GM12892 (cell line): Measurements from ENCODE around the gene ASXL3.

Experiments
- DNase-seq: peaks from one replicate; pipeline ENCODE4 v3.0.0; 2011; ENCODE audit not compliant: insufficient read length
- FAIRE-seq: peaks from 2 replicates; lab custom pipeline; 2011; peaks lifted over from hg19 to GRCh38; lab: Jason Lieb, UNC
- POLR2A ChIP-seq: IDR thresholded peaks from 2 replicates; pipeline ENCODE4 v1.6.1; 2011; ENCODE audit warnings: low read depth, low read length, control low read depth
- POLR2AphosphoS5 ChIP-seq: IDR thresholded peaks from 2 replicates; pipeline ENCODE4 v1.6.1; 2011; ENCODE audit warnings: low read depth, low read length, control low read depth
- TAF1 ChIP-seq: IDR thresholded peaks from 2 replicates; pipeline ENCODE4 v1.6.1; 2011; ENCODE audit warnings: low read depth, mild to moderate bottlenecking, control low read depth, low read length, borderline replicate concordance

Gene ASXL3

DNA sequence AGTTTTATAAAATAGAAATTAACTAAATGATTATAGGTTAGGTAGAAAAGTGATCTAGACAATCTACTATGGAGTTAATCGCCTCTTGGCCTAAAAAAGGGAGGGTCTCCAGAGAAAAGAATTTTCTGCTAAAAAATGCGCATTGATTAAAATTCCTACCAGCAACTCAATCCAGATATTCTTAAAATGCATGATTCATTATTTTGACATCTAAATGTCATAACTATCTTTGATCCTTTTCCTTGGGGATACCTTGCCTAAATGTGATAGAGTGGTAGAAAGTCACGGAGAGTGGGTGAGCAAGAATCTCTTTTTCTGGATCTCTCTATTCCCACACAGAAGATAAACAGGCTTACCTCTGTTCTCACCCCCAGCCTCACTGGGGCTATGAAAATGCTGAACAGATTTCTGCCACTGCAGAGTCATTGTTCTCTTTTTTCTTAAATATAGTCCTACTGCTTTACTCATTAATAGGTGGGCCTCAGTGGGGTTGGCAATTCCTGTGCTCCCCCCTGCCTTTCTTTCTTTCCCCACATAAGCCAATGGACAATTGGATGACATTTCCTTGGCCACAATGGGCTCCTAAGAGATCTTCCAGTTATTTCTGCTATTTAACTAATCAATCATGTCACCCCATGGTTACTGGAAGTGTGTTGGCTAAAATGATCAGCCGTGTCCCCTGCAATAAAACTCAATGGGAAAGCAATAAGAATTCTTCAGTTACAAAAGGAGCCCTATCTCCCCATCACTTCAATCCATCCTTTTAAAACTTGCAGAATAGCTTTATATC lies 5.8 kb upstream of the ASXL3 start:
- TF ChIP-seq TAF1, result no peak
- no peak for TF ChIP-seq POLR2AphosphoS5
- no peak for TF ChIP-seq POLR2A
- DNase-seq (no peak), FAIRE-seq (no peak)

- FAIRE-seq (no peak), DNase-seq (no peak)
- no peak for TF ChIP-seq TAF1
- TF ChIP-seq POLR2AphosphoS5, result no peak
- TF ChIP-seq POLR2A, result no peak
Observed at GRCh38 chr18:33573193-33573592, 4.8 kb upstream of the ASXL3 start.

DNA sequence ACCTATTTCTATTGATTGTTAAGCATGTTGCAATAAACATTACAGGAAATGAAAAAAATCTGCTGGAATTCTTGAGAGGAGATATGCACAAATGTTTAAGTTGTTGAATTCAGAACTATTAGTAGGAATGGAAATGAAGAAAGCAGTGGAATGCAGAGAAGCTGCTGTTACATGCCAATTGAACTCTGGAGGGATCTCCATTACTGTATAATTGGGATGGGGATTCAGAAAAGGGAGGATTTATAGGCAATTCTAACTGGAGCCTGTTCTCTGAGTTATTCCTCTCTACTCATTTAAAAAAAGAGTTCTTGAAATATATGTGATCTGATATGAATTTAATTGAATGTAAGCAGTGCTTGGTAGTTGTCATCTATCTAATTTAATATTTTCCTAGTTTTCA lies 2.6 kb upstream of the ASXL3 start:
- no peak for TF ChIP-seq TAF1
- TF ChIP-seq POLR2AphosphoS5, result no peak
- no peak for TF ChIP-seq POLR2A
- no peak for FAIRE-seq
- no peak for DNase-seq

DNA sequence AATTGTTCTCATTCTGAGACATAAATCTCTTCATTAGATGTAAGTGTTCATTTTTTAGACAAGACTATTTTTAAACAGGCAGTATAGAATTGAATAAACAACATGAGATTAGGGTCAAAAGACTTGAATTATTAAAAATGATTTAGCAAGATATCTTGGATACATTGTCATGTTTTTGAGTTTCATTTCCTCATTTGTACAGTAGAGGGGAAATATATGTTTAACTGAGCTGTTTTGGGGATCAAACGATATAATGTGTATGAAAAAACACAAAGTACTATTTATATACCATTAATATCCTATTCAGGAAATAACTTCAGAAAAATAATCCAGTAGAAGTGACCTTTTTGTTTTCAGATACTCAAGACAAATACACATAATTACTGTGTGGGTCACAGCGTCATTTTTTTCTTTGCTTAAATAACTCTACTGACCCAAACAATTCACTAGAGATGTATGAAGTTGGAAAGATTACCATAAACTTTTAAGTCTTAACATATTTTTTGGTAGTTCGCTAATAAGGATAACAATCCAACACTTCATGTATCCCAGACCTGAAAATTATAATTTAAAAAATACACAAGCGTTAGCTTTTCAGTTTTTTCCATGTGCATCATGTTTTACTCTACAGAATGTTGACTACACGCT lies 896 bp upstream of the ASXL3 start:
- FAIRE-seq, result no peak
- TF ChIP-seq POLR2AphosphoS5 (no peak), POLR2A (no peak), TAF1 (no peak)
- no peak for DNase-seq

DNA sequence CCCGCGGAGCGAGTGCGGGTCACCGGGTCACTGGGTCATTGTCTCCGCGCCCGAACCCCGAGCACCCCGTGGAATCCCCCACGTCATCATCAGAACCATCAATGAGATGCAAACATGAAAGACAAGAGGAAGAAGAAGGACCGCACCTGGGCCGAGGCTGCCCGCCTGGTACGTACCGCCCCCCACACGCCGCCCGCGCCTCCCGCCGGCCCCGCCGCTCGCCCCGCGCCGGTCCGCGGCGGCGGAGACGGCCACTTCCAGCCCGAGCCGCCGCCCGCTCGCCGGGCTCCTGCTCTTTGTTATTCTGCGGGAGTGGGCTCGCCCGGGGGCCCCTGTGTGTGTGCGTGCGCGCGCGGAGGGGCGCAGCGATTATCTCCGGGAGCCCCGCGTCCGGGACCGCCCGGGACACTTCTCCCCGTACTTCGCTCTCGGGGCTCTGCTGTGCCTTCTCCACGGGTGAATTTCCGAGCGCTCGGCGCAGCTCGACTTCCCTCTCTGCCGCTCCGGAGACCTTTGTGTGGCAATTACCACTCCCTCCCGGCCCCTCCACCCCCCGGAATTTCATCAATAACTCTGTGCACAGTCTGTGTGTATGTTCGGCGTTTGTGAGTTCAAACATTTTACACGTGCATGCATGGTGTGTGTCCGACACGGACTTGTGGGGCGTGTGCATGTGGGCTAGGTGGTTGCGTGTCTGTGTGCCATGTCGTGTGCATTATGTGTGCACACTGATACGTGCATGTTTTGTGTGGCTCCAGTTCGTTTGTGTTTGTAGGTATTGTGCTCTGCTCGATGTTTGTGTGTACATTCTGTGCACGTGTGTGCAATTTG lies 714 bp downstream of the ASXL3 start:
- no peak for DNase-seq
- TF ChIP-seq TAF1 (no peak), POLR2A (no peak), POLR2AphosphoS5 (no peak)
- no peak for FAIRE-seq

- no peak for TF ChIP-seq TAF1
- no peak for TF ChIP-seq POLR2AphosphoS5
- no peak for TF ChIP-seq POLR2A
- FAIRE-seq (peak; percentile 81), DNase-seq (no peak)
Observed at GRCh38 chr18:33579349-33580215, 1.6 kb downstream of the ASXL3 start.

- FAIRE-seq, result no peak
- no peak for TF ChIP-seq POLR2A
- no peak for TF ChIP-seq TAF1
- TF ChIP-seq POLR2AphosphoS5, result no peak
Observed at GRCh38 chr18:33580546-33580945, 2.5 kb downstream of the ASXL3 start.

DNA sequence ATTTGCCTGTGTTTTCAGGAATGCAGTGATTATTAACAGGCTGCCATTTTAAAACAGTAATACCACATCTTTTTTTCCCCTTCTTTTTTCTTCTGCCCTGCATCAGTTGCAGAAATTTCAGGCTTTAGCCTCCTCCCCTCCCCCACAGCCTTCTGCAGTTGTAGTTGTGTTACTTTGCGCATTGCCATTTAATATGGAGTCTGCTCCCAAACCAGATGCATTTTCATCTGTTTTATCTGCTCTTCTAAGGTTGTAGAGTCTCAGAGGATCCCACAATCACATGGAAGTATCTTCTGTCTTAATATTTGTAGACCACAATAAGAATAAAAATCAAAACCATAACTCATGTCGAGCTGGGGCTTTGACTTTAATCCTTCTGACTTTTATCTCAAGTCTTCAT lies 3.8 kb downstream of the ASXL3 start:
- FAIRE-seq, result no peak
- TF ChIP-seq TAF1, result no peak
- TF ChIP-seq POLR2A, result no peak
- TF ChIP-seq POLR2AphosphoS5, result no peak
- DNase-seq, result no peak

More at GRCh38 chr18:33580546-33580945, 2.5 kb downstream of the ASXL3 start:
- no peak for DNase-seq

- FAIRE-seq, result no peak
- TF ChIP-seq TAF1 (no peak), POLR2A (no peak), POLR2AphosphoS5 (no peak)
- no peak for DNase-seq
Observed at GRCh38 chr18:33583901-33584300, 5.9 kb downstream of the ASXL3 start.

DNA sequence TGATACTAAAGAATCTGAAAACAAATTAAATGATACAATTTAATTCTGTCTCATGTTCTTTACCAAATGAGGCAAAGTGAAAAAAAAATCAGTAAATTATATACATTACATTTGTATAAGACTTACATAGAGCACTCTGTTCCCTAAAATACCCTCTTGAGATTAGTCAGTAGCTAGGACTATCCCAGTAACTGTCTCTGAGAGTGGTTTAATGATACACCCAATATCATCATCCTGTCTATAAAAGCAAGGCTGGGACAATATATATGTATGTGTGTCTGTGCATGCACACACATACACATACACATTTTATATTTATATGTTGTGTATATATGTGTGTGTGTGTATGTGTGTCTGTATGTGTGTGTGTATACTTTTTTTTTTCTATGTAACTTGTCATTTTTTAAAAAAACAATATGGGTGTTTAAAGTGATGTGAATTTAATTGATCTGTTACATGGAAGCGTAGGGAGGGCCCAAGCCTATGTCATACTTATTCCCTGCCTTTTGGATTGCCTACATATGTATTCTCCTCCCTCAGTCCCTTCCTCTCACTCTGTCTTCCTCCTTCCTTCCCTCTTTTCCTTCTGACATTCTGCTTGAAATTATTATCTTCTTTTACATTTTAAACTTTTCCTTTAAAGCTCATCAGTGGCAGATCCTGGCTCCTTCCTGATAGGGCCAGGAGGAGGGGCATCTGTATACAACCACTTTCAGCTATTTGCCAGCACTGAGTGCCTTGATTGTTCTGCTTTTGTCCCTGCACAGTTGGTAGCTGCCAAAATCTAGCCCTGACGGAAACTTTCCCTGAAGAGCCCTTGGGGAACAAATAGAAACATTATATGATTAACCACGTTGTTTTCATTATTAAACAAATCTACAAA lies 6.8 kb downstream of the ASXL3 start:
- TF ChIP-seq TAF1 (no peak), POLR2AphosphoS5 (no peak), POLR2A (no peak)
- DNase-seq, result no peak
- no peak for FAIRE-seq

DNA sequence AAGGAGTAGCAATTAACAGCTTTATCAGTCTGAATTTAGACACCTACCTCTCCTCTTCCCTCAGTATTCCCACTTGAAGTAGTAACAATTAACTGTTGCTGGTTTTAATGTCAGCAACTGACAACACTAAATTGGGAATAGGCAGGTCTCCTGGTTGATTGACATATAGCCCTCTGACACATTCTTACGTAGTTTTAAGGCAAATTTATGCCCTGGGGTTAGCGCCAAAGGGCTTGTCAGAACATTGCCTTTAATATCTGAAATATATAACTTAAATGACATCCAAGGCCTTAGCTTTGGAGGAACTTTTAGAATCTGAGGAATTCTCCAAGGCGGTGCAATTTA lies 7.4 kb downstream of the ASXL3 start:
- no peak for FAIRE-seq

More for the DNA sequence above, 7.4 kb downstream of the ASXL3 start:
- no peak for DNase-seq
- no peak for TF ChIP-seq TAF1
- no peak for TF ChIP-seq POLR2A
- no peak for TF ChIP-seq POLR2AphosphoS5
